Stomach smooth muscle (tissue), 2 donors: ENCODE data around the gene PRKAG3.
"Not testable (repeated sequence)": the region's sequence is repeated elsewhere in the genome, so short reads cannot be mapped to it uniquely, and the experiment has no call there.

ENCODE experiments used
- H3K27ac ChIP-seq: one replicate; pipeline ENCODE4 v1.7.0; 2013; ENCODE audit warnings: mild to moderate bottlenecking, low read length, inconsistent platforms
- H3K27me3 ChIP-seq, 2 donors: one replicate each; pipeline ENCODE4 v1.7.0; 2013; ENCODE audit warnings: low read length in 2 of 2; ENCODE audit not compliant: insufficient read depth in 2 of 2, control insufficient read depth in 1 of 2
- H3K36me3 ChIP-seq, 2 donors: one replicate each; pipeline ENCODE4 v1.7.0; 2013; ENCODE audit warnings: low read length in 2 of 2; ENCODE audit not compliant: control insufficient read depth in 2 of 2, insufficient read depth in 2 of 2
- H3K4me1 ChIP-seq: one replicate; pipeline ENCODE4 v1.7.0; 2013; ENCODE audit warnings: low read length; ENCODE audit not compliant: control insufficient read depth, insufficient read depth
- H3K4me3 ChIP-seq, 2 donors: one replicate each; pipeline ENCODE4 v1.7.0; 2013; ENCODE audit warnings: low read length in 2 of 2
- H3K9ac ChIP-seq, 2 donors: one replicate each; pipeline ENCODE4 v1.7.0; 2013; ENCODE audit warnings: low read length in 2 of 2, mild to moderate bottlenecking in 1 of 2
- H3K9me3 ChIP-seq, 2 donors: one replicate each; pipeline ENCODE4 v1.7.0; 2013; ENCODE audit warnings: low read length in 2 of 2; ENCODE audit not compliant: control insufficient read depth in 2 of 2
- donor health status: healthy.
- donor health status: Pancreatic carcinoma.

Gene PRKAG3

DNA sequence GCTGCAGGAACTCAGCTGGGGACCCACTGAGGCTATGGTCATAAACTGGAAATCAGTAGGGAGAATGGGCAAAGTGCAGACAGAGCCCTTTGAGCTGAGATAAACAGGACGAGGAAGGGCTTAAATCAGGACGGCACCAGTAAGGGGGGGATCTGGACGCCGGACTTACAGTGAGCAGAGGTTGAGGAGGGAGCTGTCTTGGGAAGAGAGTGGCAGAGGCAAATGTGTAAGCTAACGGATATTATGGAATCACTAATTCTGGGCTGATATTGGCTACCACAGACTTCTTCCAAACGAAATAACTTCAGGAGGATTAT is 49.1 kb downstream of the PRKAG3 start:
- H3K36me3 ChIP-seq = no peaks in the 10 kb centered on the region
- H3K4me1 ChIP-seq = no peaks in the 10 kb centered on the region
- H3K9me3 ChIP-seq = no peaks in the 10 kb centered on the region
- H3K27ac ChIP-seq = peak overlapping the region; percentile 41
- peak overlapping the region; percentile 64 to 77 for H3K4me3 ChIP-seq
- peaks cover 8 to 9% of the 10 kb centered on the region in 2 donors for H3K27me3 ChIP-seq
- peak overlapping the region; percentile 58 to 60 for H3K9ac ChIP-seq

- Histone ChIP-seq H3K9me3 (no peaks in the 10 kb centered on the region), H3K36me3 (no peaks in the 10 kb centered on the region), H3K4me1 (no peaks in the 10 kb centered on the region), H3K4me3 (peak within 1 kb of the TSS; percentile 64 to 77), H3K27me3 (peaks cover 8 to 9% of the 10 kb centered on the region in 2 donors), H3K27ac (peak within 1 kb of the TSS; percentile 41), H3K9ac (peak within 1 kb of the TSS; percentile 58 to 60)
These were observed 49.7 kb downstream of the PRKAG3 start, which contains the start of gene CYP27A1 for GRCh38 chr2:218781691-218782527. TSS of gene CYP27A1 (plus strand) at chr2:218782147. CDS start at chr2:218782183, 36 bp downstream.

GRCh38 chr2:218780851-218781690 is 50.5 kb downstream of the PRKAG3 start:
- Histone ChIP-seq H3K9ac (peak overlapping the region; percentile 51 to 60), H3K9me3 (no peaks in the 10 kb centered on the region), H3K36me3 (no peaks in the 10 kb centered on the region), H3K27ac (peak overlapping the region; percentile 41), H3K4me1 (no peaks in the 10 kb centered on the region), H3K27me3 (peaks cover 8 to 9% of the 10 kb centered on the region in 2 donors), H3K4me3 (peak overlapping the region; percentile 64 to 77)

GRCh38 chr2:218780046-218780445 is 51.6 kb downstream of the PRKAG3 start:
- no peaks in the 10 kb centered on the region for H3K36me3 ChIP-seq
- H3K4me1 ChIP-seq = no peaks in the 10 kb centered on the region
- H3K27ac ChIP-seq = no peak overlapping the region
- H3K9me3 ChIP-seq = no peaks in the 10 kb centered on the region
- peaks cover 8 to 9% of the 10 kb centered on the region in 2 donors for H3K27me3 ChIP-seq
- H3K4me3 ChIP-seq = no peak overlapping the region
- H3K9ac ChIP-seq = no peak overlapping the region

- Histone ChIP-seq H3K4me3 (no peak overlapping the region), H3K27ac (no peak overlapping the region), H3K9me3 (no peaks in the 10 kb centered on the region), H3K9ac (no peak overlapping the region), H3K27me3 (peaks cover 5 to 8% of the 10 kb centered on the region in 2 donors), H3K4me1 (no peaks in the 10 kb centered on the region), H3K36me3 (no peaks in the 10 kb centered on the region)
These were observed 54.2 kb downstream of the PRKAG3 start for GRCh38 chr2:218777276-218777990.

DNA sequence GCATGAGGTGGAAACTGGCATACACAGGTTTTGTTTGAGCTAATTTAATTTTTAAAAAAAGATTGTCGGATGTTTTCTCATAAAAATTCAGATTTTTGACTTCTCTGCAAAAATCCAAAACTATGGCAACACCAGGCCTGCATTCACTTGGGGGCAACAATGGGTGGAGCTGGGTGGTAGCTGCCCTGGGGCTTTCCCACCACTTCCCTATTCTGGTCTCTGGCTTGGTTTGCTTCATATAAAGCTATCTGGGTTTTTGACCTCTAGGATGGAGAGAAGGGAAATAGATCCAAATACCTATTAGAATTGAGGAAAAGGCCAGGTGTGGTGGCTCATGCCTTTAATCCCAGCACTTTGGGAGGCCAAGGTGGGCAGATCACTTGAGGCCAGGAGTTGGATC is 55.1 kb downstream of the PRKAG3 start:
- Histone ChIP-seq H3K4me1 (no peaks in the 10 kb centered on the region), H3K9me3 (no peaks in the 10 kb centered on the region), H3K27ac (no peak overlapping the region), H3K4me3 (no peak overlapping the region), H3K36me3 (no peaks in the 10 kb centered on the region), H3K27me3 (peaks cover 0 to 2% of the 10 kb centered on the region in 2 donors), H3K9ac (no peak overlapping the region)

DNA sequence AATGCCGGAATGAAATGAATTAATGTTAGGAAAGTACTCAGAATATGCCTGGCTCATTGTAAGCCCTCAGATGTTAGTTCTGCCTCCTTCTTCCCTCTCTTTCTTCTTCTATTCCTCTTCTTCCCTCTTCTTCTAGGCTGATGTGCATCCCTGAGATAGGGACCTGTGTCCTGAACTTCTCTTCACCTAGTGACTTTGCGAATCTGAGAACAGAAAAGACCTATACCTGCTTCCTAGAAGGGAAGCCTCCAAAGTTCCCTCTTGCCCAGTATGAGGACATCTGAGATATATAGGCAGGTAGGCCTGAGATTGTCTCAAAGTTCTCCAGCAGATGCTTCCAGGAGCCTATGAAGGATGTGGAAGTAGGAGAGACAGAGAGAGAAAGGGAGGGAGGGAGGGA is 57.7 kb downstream of the PRKAG3 start:
- Histone ChIP-seq H3K27ac (no peak overlapping the region), H3K4me1 (no peaks in the 10 kb centered on the region), H3K9me3 (no peaks in the 10 kb centered on the region), H3K27me3 (no peaks in the 10 kb centered on the region), H3K4me3 (no peak overlapping the region), H3K36me3 (no peaks in the 10 kb centered on the region), H3K9ac (no peak overlapping the region)

- H3K9ac ChIP-seq, H3K36me3 ChIP-seq, H3K4me1 ChIP-seq, H3K27me3 ChIP-seq, H3K27ac ChIP-seq, H3K9me3 ChIP-seq, H3K4me3 ChIP-seq: not testable (repeated sequence)
These were observed 58.8 kb downstream of the PRKAG3 start for GRCh38 chr2:218772759-218773158.
